Measurements from ENCODE around the gene PAX7. TPM values are rescaled to one million over a fixed set of nuclear protein-coding genes. Genes with fewer than 3 reads are reported as not detected.

PAX7 gene
- total and polyA plus RNA-seq, 12 donors: not detected

GRCh38 chr1:18642278-18643095, 11.8 kb downstream of the PAX7 start:
- no peak for TF ChIP-seq CTCF (IDR thresholded peaks at IDR 0.05)
- Histone ChIP-seq H3K27me3 (peaks cover 61 to 100% (median 100%) of the 10 kb centered on the region in 7 donors), H3K27ac (no peak overlapping the region), H3K4me1 (peaks cover 0 to 23% (median 4%) of the 10 kb centered on the region in 9 donors), H3K36me3 (no peaks in the 10 kb centered on the region), H3K4me3 (no peak overlapping the region), H3K9me3 (no peaks in the 10 kb centered on the region)
- intact Hi-C loops (cut with DNase I): no loop called here
- ATAC-seq (no peak), DNase-seq (no peak)
- WGBS, 2 donors: 2% methylated on average over 21 to 22 of the region's 22 CpGs

- 1% methylated on average over 73 of the region's 73 CpGs for WGBS, 2 donors
- ATAC-seq (peak in 1 of 8 donors; percentile 25), DNase-seq (no peak)
- TF ChIP-seq CTCF (IDR thresholded peaks at IDR 0.05): no peak
- intact Hi-C loops (cut with DNase I): no loop called here
- H3K27ac ChIP-seq: no peak overlapping the region
- H3K27me3 ChIP-seq: peaks cover 55 to 100% (median 100%) of the 10 kb centered on the region in 7 donors
- no peaks in the 10 kb centered on the region for H3K36me3 ChIP-seq
- H3K4me1 ChIP-seq: peaks cover 0 to 24% (median 4%) of the 10 kb centered on the region in 9 donors
- H3K9me3 ChIP-seq: no peaks in the 10 kb centered on the region
- no peak overlapping the region for H3K4me3 ChIP-seq
These were observed 12.7 kb downstream of the PAX7 start for GRCh38 chr1:18643154-18644012.

- no peak for DNase-seq
- TF ChIP-seq CTCF (IDR thresholded peaks at IDR 0.05): no peak
- H3K36me3 ChIP-seq: no peaks in the 10 kb centered on the region
- ATAC-seq: no peak
- intact Hi-C loops (cut with DNase I): no loop called here
- H3K4me1 ChIP-seq: peaks cover 0 to 24% (median 4%) of the 10 kb centered on the region in 9 donors
- no peak overlapping the region for H3K27ac ChIP-seq
- no peaks in the 10 kb centered on the region for H3K9me3 ChIP-seq
- 2% methylated on average over 22 of the region's 22 CpGs for WGBS, 2 donors
- no peak overlapping the region for H3K4me3 ChIP-seq
- peaks cover 55 to 100% (median 100%) of the 10 kb centered on the region in 7 donors for H3K27me3 ChIP-seq
These were observed 13.4 kb downstream of the PAX7 start for GRCh38 chr1:18644013-18644399.

- Histone ChIP-seq H3K4me1 (peaks cover 0 to 24% (median 4%) of the 10 kb centered on the region in 9 donors), H3K36me3 (no peaks in the 10 kb centered on the region), H3K27ac (no peak overlapping the region), H3K4me3 (no peak overlapping the region), H3K27me3 (peaks cover 55 to 100% (median 100%) of the 10 kb centered on the region in 7 donors), H3K9me3 (no peaks in the 10 kb centered on the region)
- TF ChIP-seq CTCF (IDR thresholded peaks at IDR 0.05): no peak
- intact Hi-C loops (cut with DNase I): no loop called here
- ATAC-seq (no peak), DNase-seq (no peak)
- 3 to 4% methylated on average over 5 of the region's 5 CpGs for WGBS, 2 donors
These were observed 13.8 kb downstream of the PAX7 start for GRCh38 chr1:18644446-18644845.
